VCaP (cell line): ENCODE measurements around the gene FGF19.

ENCODE experiments used
- H3K27ac ChIP-seq: fragments of 450-650 bp; 2 replicates; pipeline ENCODE4 v1.5.1; 2017
- TF ChIP-seq, protein P1 (sequence below): fragments of 450-650 bp; conservative IDR thresholded peaks from 2 replicates; pipeline ENCODE4 v1.5.1; 2017; ENCODE audit warnings: mild to moderate bottlenecking, moderate library complexity

Gene FGF19

DNA sequence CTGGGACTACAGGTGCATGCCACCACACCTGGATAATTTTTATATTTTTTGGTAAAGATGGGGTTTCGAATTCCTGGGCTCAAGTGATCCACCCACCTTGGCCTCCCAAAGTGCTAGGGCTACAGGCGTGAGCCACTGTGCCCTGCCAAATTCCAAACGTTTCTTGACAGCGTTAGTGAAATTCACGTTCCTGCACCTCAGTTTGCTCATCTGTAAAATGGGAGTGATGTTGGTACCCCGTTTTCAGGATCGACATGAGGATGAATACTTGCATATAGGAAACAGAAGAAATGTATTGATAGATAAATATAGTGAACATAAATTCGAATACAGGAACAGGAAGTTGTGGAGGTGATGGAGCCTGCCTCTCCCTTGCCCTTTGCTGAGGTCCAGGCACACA is 18.5 kb downstream of the FGF19 start:
- TF ChIP-seq, protein P1, sequence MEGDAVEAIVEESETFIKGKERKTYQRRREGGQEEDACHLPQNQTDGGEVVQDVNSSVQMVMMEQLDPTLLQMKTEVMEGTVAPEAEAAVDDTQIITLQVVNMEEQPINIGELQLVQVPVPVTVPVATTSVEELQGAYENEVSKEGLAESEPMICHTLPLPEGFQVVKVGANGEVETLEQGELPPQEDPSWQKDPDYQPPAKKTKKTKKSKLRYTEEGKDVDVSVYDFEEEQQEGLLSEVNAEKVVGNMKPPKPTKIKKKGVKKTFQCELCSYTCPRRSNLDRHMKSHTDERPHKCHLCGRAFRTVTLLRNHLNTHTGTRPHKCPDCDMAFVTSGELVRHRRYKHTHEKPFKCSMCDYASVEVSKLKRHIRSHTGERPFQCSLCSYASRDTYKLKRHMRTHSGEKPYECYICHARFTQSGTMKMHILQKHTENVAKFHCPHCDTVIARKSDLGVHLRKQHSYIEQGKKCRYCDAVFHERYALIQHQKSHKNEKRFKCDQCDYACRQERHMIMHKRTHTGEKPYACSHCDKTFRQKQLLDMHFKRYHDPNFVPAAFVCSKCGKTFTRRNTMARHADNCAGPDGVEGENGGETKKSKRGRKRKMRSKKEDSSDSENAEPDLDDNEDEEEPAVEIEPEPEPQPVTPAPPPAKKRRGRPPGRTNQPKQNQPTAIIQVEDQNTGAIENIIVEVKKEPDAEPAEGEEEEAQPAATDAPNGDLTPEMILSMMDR: no peak
- no peak overlapping the region for H3K27ac ChIP-seq

DNA sequence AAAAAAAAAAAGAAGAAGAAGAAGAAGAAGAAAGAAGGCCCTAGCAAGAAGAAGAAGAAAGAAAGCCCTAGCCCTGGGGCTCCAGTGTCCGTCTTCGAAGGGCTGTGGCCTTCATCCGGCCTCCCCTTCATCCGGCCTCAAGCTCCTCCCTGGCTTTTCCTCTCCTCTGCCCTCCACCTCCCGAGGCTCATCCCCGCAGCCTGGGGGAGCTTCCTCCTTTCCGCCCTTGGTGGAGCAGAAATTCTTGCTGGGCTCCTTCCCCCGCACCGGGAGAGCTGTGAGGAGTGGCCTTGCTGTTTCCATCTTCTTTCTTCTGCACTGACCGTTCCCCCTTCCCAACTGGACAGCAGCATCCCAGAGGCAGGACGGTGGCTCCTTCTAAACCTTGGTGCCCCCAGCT is 19.2 kb downstream of the FGF19 start:
- TF ChIP-seq, protein P1: no peak
- H3K27ac ChIP-seq: no peak overlapping the region

DNA sequence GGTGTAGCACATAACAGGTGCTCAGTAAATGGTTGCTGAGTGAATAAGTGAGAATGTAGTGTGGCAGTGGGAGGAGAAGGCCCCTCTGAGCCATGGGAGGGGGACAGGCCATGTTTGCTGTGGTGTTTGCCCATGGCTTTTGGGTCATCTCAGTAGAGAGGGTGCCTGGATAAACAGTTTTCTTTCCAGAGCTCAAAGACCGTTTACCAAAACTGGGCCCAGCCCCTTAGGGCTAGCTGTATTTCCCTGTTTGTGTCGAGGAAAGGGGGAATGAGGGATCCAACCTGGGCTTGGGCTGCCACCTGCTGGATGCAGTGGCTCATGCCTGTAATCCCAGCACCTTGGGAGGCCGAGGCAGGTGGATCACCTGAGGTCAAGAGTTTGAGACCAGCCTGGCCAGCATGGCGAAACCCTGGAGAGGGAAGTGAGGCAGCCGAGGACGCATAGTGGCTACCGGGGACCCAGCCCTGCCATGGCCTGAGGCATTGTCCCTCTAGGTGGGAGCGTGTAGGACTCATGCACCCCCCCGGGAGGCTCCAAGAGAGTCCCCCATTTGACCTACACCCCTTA is 20.0 kb downstream of the FGF19 start:
- no peak overlapping the region for H3K27ac ChIP-seq
- TF ChIP-seq, protein P1: peak; percentile 87

DNA sequence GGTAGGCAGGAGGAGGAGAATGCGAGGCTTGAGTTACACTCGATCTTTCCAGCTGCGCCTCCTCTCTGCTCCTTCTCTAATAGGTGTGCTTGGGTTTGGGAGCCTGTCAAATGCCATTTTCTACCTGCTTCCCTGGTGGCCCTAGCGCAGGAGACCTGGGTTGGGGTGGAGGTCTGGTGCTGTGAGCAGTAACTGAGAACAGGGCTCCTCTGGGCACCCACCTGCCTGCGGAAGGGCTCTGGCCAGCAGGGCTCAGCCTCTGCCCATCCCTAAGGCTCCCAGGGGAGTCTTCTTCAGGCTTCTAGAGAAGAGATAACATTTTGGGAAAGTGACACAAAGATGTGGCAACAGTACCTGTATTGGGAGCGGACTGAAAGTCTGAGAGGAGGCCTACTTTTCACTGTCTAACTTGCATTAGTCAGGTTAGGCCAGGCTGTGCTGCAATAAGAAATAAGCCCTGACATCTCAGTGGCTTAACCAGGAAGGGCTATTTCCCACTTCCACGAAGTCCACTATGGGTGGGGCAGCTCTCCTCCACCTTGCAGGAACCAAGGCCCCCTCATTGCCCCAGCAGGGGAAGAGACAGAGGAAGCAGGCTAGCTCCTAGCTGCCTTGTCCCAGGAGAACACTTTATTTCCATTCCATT is 21.0 kb downstream of the FGF19 start:
- H3K27ac ChIP-seq: no peak overlapping the region
- TF ChIP-seq, protein P1: no peak

DNA sequence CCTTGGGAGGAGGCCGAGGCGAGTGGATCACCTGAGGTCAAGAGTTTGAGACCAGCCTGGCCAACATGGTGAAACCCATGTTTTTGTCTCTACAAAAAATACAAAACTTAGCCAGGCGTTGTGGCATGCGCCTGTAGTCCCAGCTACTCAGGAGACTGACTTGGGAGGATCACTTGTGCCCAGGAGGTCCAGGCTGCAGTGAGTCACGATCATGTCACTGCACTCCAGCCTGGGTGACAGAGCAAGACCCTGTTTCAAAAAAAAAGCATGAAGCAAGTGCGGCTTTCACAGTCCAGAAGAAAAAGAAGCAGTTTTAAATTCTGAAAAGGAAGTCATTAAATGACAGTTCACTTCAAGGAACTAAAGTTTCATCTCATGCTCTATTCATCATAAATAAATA is 21.6 kb downstream of the FGF19 start:
- TF ChIP-seq, protein P1: no peak
- no peak overlapping the region for H3K27ac ChIP-seq

DNA sequence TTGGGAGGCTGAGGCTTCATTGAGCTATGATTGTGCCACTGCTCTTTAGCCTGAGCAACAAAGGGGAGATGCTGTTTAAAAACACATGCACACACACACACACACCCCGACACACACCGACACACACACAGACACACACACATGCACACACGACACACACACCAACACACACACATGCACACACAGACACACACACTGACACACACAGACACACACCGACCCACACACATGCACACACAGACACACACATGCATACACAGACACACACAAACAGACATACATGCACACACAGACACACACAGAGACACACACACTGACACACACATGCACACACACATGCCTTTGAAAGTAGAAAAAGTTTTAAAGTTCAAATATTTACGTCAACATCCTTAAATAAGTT is 23.1 kb downstream of the FGF19 start:
- no peak overlapping the region for H3K27ac ChIP-seq
- TF ChIP-seq, protein P1: no peak

DNA sequence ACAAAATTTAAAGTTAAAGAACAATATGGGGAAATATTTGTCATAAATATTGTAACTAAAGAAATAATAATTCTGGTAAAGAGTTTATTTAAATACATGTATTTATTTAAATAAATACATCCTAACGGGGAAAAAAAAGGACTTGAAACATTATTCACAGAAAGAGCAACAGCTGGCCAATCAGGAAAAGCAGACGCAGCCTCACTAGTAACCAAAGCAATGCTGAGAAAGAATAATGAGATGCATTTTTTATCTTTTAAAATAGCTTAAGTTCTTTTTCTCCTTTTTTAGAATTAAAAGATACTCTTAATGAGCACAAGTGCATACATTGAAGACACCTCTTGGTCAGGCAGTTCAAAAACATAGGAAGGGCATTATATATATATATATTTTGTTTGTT is 26.1 kb downstream of the FGF19 start:
- H3K27ac ChIP-seq: no peak overlapping the region
- TF ChIP-seq, protein P1: no peak
